Skeletal muscle satellite cell (primary cell): ENCODE results near the gene MRPL48.
"Not testable (repeated sequence)": the region's sequence is repeated elsewhere in the genome, so short reads cannot be mapped to it uniquely, and the experiment has no call there.

Source experiments
- H3K27me3 ChIP-seq: 2 replicates; pipeline ENCODE4 v1.7.0; 2013; ENCODE audit warnings: low read length; ENCODE audit not compliant: control insufficient read depth, insufficient read depth
- H3K36me3 ChIP-seq: 2 replicates; pipeline ENCODE4 v1.7.0; 2013; ENCODE audit warnings: mild to moderate bottlenecking, control low read depth, low read length; ENCODE audit not compliant: insufficient read depth
- H3K4me1 ChIP-seq: 2 replicates; pipeline ENCODE4 v1.7.0; 2013; ENCODE audit warnings: low read length; ENCODE audit not compliant: control insufficient read depth, insufficient read depth
- H3K4me2 ChIP-seq: 2 replicates; pipeline ENCODE4 v1.7.0; 2013; ENCODE audit warnings: mild to moderate bottlenecking, low read length
- H3K4me3 ChIP-seq: 2 replicates; pipeline ENCODE4 v1.7.0; 2013; ENCODE audit warnings: low read length
- H3K9ac ChIP-seq: 2 replicates; pipeline ENCODE4 v1.7.0; 2013; ENCODE audit warnings: mild to moderate bottlenecking, low read depth, low read length, moderate library complexity
- H3K9me3 ChIP-seq: replicated peaks from 2 replicates; pipeline ENCODE4 v1.7.0; 2013; ENCODE audit warnings: mild to moderate bottlenecking, control low read depth, low read length

The MRPL48 gene

GRCh38 chr11:73781303-73781702 is 6.4 kb upstream of the MRPL48 start:
- Histone ChIP-seq H3K27me3 (no peaks in the 10 kb centered on the region), H3K4me2 (no peak overlapping the region), H3K9me3 (no peaks in the 10 kb centered on the region), H3K4me1 (peaks cover 5% of the 10 kb centered on the region), H3K4me3 (no peak overlapping the region), H3K36me3 (no peaks in the 10 kb centered on the region), H3K9ac (no peak overlapping the region)

- H3K27me3 ChIP-seq: no peaks in the 10 kb centered on the region
- H3K9me3 ChIP-seq: no peaks in the 10 kb centered on the region
- no peak overlapping the region for H3K9ac ChIP-seq
- no peak overlapping the region for H3K4me3 ChIP-seq
- H3K36me3 ChIP-seq: no peaks in the 10 kb centered on the region
- peaks cover 8% of the 10 kb centered on the region for H3K4me1 ChIP-seq
- H3K4me2 ChIP-seq: no peak overlapping the region
Observed at GRCh38 chr11:73783483-73784020, 4.1 kb upstream of the MRPL48 start.

GRCh38 chr11:73784080-73784634 is 3.5 kb upstream of the MRPL48 start:
- no peaks in the 10 kb centered on the region for H3K9me3 ChIP-seq
- no peaks in the 10 kb centered on the region for H3K36me3 ChIP-seq
- H3K9ac ChIP-seq: no peak overlapping the region
- H3K27me3 ChIP-seq: no peaks in the 10 kb centered on the region
- H3K4me3 ChIP-seq: no peak overlapping the region
- H3K4me1 ChIP-seq: peaks cover 9% of the 10 kb centered on the region
- no peak overlapping the region for H3K4me2 ChIP-seq

- no peak overlapping the region for H3K9ac ChIP-seq
- H3K4me2 ChIP-seq: no peak overlapping the region
- H3K9me3 ChIP-seq: no peaks in the 10 kb centered on the region
- H3K4me1 ChIP-seq: peaks cover 11% of the 10 kb centered on the region
- no peak overlapping the region for H3K4me3 ChIP-seq
- H3K36me3 ChIP-seq: no peaks in the 10 kb centered on the region
- no peaks in the 10 kb centered on the region for H3K27me3 ChIP-seq
Observed at GRCh38 chr11:73784734-73785133, 2.9 kb upstream of the MRPL48 start.

- H3K4me1 ChIP-seq: peaks cover 11% of the 10 kb centered on the region
- H3K36me3 ChIP-seq, H3K9ac ChIP-seq, H3K9me3 ChIP-seq, H3K4me3 ChIP-seq, H3K27me3 ChIP-seq, H3K4me2 ChIP-seq: not testable (repeated sequence)
Observed at GRCh38 chr11:73785467-73785866, 2.2 kb upstream of the MRPL48 start.

GRCh38 chr11:73787051-73787642 is 527 bp upstream of the MRPL48 start:
- Histone ChIP-seq H3K4me3 (peak overlapping the region; percentile 88), H3K27me3 (no peaks in the 10 kb centered on the region), H3K9ac (peak overlapping the region; percentile 88), H3K9me3 (no peaks in the 10 kb centered on the region), H3K36me3 (no peaks in the 10 kb centered on the region), H3K4me1 (peaks cover 11% of the 10 kb centered on the region), H3K4me2 (peak overlapping the region; percentile 82)

GRCh38 chr11:73789279-73789670 is 1.6 kb downstream of the MRPL48 start:
- H3K4me2 ChIP-seq: peak overlapping the region; percentile 82
- H3K27me3 ChIP-seq: no peaks in the 10 kb centered on the region
- no peaks in the 10 kb centered on the region for H3K36me3 ChIP-seq
- H3K4me1 ChIP-seq: peaks cover 11% of the 10 kb centered on the region
- peak overlapping the region; percentile 88 for H3K4me3 ChIP-seq
- no peaks in the 10 kb centered on the region for H3K9me3 ChIP-seq
- no peak overlapping the region for H3K9ac ChIP-seq

- no peaks in the 10 kb centered on the region for H3K36me3 ChIP-seq
- peaks cover 16% of the 10 kb centered on the region for H3K4me1 ChIP-seq
- no peak overlapping the region for H3K4me3 ChIP-seq
- no peak overlapping the region for H3K4me2 ChIP-seq
- H3K9ac ChIP-seq: no peak overlapping the region
- no peaks in the 10 kb centered on the region for H3K27me3 ChIP-seq
- no peaks in the 10 kb centered on the region for H3K9me3 ChIP-seq
Observed at GRCh38 chr11:73792584-73792983, 4.9 kb downstream of the MRPL48 start.

- Histone ChIP-seq H3K4me1 (peaks cover 5% of the 10 kb centered on the region), H3K4me2 (peak overlapping the region; percentile 48), H3K4me3 (no peak overlapping the region), H3K9me3 (no peaks in the 10 kb centered on the region), H3K36me3 (no peaks in the 10 kb centered on the region), H3K9ac (peak overlapping the region; percentile 24), H3K27me3 (no peaks in the 10 kb centered on the region)
Observed at GRCh38 chr11:73795925-73796632, 8.4 kb downstream of the MRPL48 start.

GRCh38 chr11:73797457-73797856 is 9.8 kb downstream of the MRPL48 start:
- H3K4me3 ChIP-seq: no peak overlapping the region

GRCh38 chr11:73800276-73800806 is 12.7 kb downstream of the MRPL48 start:
- Histone ChIP-seq H3K27me3 (no peaks in the 10 kb centered on the region), H3K9ac (no peak overlapping the region), H3K4me2 (no peak overlapping the region), H3K4me3 (no peak overlapping the region), H3K9me3 (no peaks in the 10 kb centered on the region), H3K36me3 (no peaks in the 10 kb centered on the region), H3K4me1 (peaks cover 5% of the 10 kb centered on the region)

More at GRCh38 chr11:73797457-73797856, 9.8 kb downstream of the MRPL48 start:
- Histone ChIP-seq H3K4me1 (peaks cover 5% of the 10 kb centered on the region), H3K9me3 (no peaks in the 10 kb centered on the region), H3K4me2 (no peak overlapping the region), H3K27me3 (no peaks in the 10 kb centered on the region), H3K9ac (no peak overlapping the region), H3K36me3 (no peaks in the 10 kb centered on the region)
